Spleen (tissue), 11 donors: ENCODE measurements around the gene SH3GLB2. TPM values are rescaled to one million over a fixed set of nuclear protein-coding genes. Genes with fewer than 3 reads are reported as not detected.
A peak's percentile ranks its signal among the peaks of the same experiment; 100 is the strongest.

ENCODE experiments used
- DNase-seq: peaks from one replicate; pipeline ENCODE4 v3.0.0-alpha.2; 2020
- H3K27ac ChIP-seq, 8 donors: fragments of 200-600 bp; sonication (generic) in 7 of 8; 1 replicate in 4 of 8; 2 replicates in 4 of 8; pipeline versions ENCODE4 v1.5.0 to v1.8.0; 2016 to 2021; ENCODE audit warnings: inconsistent platforms in 4 of 8, mild to moderate bottlenecking in 4 of 8, moderate library complexity in 1 of 8
- H3K27me3 ChIP-seq, 7 donors: fragments of 200-600 bp; sonication (generic) in 6 of 7; replicated peaks in 1 of 7; 1 replicate in 4 of 7; 2 replicates in 3 of 7; pipeline versions ENCODE4 v1.5.0 to v1.8.0; 2016 to 2021; ENCODE audit warnings: inconsistent platforms in 3 of 7, mild to moderate bottlenecking in 1 of 7
- H3K36me3 ChIP-seq, 6 donors: fragments of 200-600 bp; sonication (generic) in 5 of 6; 1 replicate in 4 of 6; 2 replicates in 2 of 6; pipeline versions ENCODE4 v1.5.0 to v1.8.0; 2016 to 2021; ENCODE audit warnings: inconsistent platforms in 2 of 6
- H3K4me1 ChIP-seq, 6 donors: fragments of 200-600 bp; sonication (generic) in 5 of 6; 1 replicate in 3 of 6; 2 replicates in 3 of 6; pipeline versions ENCODE4 v1.5.0 to v1.8.0; 2016 to 2021; ENCODE audit warnings: inconsistent platforms in 3 of 6
- H3K4me3 ChIP-seq, 8 donors: fragments of 200-600 bp; sonication (generic) in 7 of 8; 1 replicate in 4 of 8; 2 replicates in 4 of 8; pipeline versions ENCODE4 v1.5.0 to v1.8.0; 2016 to 2021; ENCODE audit warnings: inconsistent platforms in 4 of 8, mild to moderate bottlenecking in 4 of 8, moderate library complexity in 2 of 8
- H3K9me3 ChIP-seq, 8 donors: fragments of 200-600 bp; sonication (generic) in 7 of 8; 1 replicate in 4 of 8; 2 replicates in 4 of 8; pipeline versions ENCODE4 v1.5.0 to v1.8.0; 2016 to 2021; ENCODE audit warnings: inconsistent platforms in 4 of 8
- CTCF ChIP-seq, 11 experiments: fragments of 200-600 bp in 7 of 11; fragments of 450-650 bp in 4 of 11; sonication (generic) in 4 of 11; IDR thresholded peaks in 8 of 11; conservative IDR thresholded peaks in 3 of 11; 1 replicate in 7 of 11; 2 replicates in 4 of 11; pipeline versions ENCODE4 v1.4.0 to v1.8.0; 2016 to 2021; ENCODE audit warnings: antibody characterized with exemption in 11 of 11, inconsistent platforms in 4 of 11, mild to moderate bottlenecking in 1 of 11
- POLR2A ChIP-seq, 3 donors: fragments of 450-650 bp; IDR thresholded peaks; one replicate each; pipeline ENCODE4 v1.5.1; 2017; ENCODE audit warnings: antibody characterized with exemption in 3 of 3, mild to moderate bottlenecking in 1 of 3
- POLR2AphosphoS5 ChIP-seq, 3 donors: sonication (generic); formaldehyde crosslinking; IDR thresholded peaks; one replicate each; pipeline ENCODE4 v1.5.1; 2017; ENCODE audit warnings: antibody characterized with exemption in 3 of 3
- WGBS, 5 donors: extraction: QIAGEN DNeasy Blood & Tissue Kit in 3 of 5; methylation state at CpG; one replicate each; pipeline versions ENCODE4 v1.1.5 to v1.1.7; 2013 to 2018; 5-methylcytosine and 5-hydroxymethylcytosine counted together
- intact Hi-C: fragments of 100-400 bp; cut with DNase I; formaldehyde crosslinking; loops from one replicate; pipeline ENCODE4 v1.15.0; 2023; ENCODE audit warnings: low total_unique reads
- polyA plus RNA-seq, 3 donors: library from polyadenylated mRNA; stranded (reverse); fragments of 200-250 nt; gene quantifications; one replicate each; pipeline ENCODE4 v1.2.1, GENCODE V29; 2013
- total RNA-seq, 7 donors: library from RNA; depleted of rRNA in 3 of 7; stranded (reverse); fragments of >200 nt in 3 of 7; fragmentation: NEBNext Ultra II Directional in 4 of 7; extraction: Animal tissue kit (Norgen Biotek cat#: 25700) in 4 of 7; gene quantifications; one replicate each; pipeline versions ENCODE4 v1.1.0 to v1.2.1, GENCODE V29; 2016 to 2021
- donor health status: healthy with polysubstance abuse.
- donor health status: DM: no; HTN: no; CAD: no; lungs with moderate emphysema.
- donor health status: DM: no; HTN: no; CAD: no.
- donor health status: Bipolar disorder and iron deficiency.
- donor health status: healthy.
- donor health status: DM: no; HTN: no; CAD: no.
- donor health status: DM: yes; HTN: yes; CAD: no.

The SH3GLB2 gene
- total and polyA plus RNA-seq, 10 donors = 53.3 to 109 (median 76.5) TPM

GRCh38 chr9:129032541-129033159, 4.5 kb upstream of the SH3GLB2 start:
- Histone ChIP-seq H3K9me3 (no peaks in the 10 kb centered on the region), H3K27ac (no peak overlapping the region), H3K4me1 (peaks cover 6 to 33% (median 27%) of the 10 kb centered on the region in 6 donors), H3K36me3 (no peaks in the 10 kb centered on the region), H3K27me3 (no peaks in the 10 kb centered on the region), H3K4me3 (no peak overlapping the region)
- no peak for DNase-seq
- TF ChIP-seq CTCF (IDR thresholded peaks at IDR 0.05 in 8 of 11, conservative IDR thresholded peaks at IDR 0.05 in 3 of 11) (no peak), POLR2AphosphoS5 (IDR thresholded peaks at IDR 0.05) (no peak), POLR2A (IDR thresholded peaks at IDR 0.05) (no peak)
- WGBS, 5 donors = 83 to 95% (median 87%) methylated on average over 10 to 12 of the region's 12 CpGs
- intact Hi-C loops = no loop called here

GRCh38 chr9:129031514-129031913, 3.4 kb upstream of the SH3GLB2 start:
- Histone ChIP-seq H3K4me3 (no peak overlapping the region), H3K27ac (no peak overlapping the region), H3K4me1 (peaks cover 11 to 35% (median 30%) of the 10 kb centered on the region in 6 donors), H3K36me3 (no peaks in the 10 kb centered on the region), H3K27me3 (no peaks in the 10 kb centered on the region), H3K9me3 (no peaks in the 10 kb centered on the region)
- TF ChIP-seq CTCF (IDR thresholded peaks at IDR 0.05 in 8 of 11, conservative IDR thresholded peaks at IDR 0.05 in 3 of 11) (no peak), POLR2A (IDR thresholded peaks at IDR 0.05) (no peak), POLR2AphosphoS5 (IDR thresholded peaks at IDR 0.05) (no peak)
- intact Hi-C loops = no loop called here
- DNase-seq = no peak
- 68 to 86% (median 78%) methylated on average over 4 of the region's 4 CpGs for WGBS, 5 donors

- H3K9me3 ChIP-seq = no peaks in the 10 kb centered on the region
- TF ChIP-seq POLR2AphosphoS5 (IDR thresholded peaks at IDR 0.05) (no peak), CTCF (IDR thresholded peaks at IDR 0.05 in 8 of 11, conservative IDR thresholded peaks at IDR 0.05 in 3 of 11) (no peak), POLR2A (IDR thresholded peaks at IDR 0.05) (no peak)
- no peak for DNase-seq
- no peak overlapping the region for H3K4me3 ChIP-seq
- intact Hi-C loops = no loop called here
- no peaks in the 10 kb centered on the region for H3K36me3 ChIP-seq
- no peaks in the 10 kb centered on the region for H3K27me3 ChIP-seq
- peaks cover 12 to 39% (median 32%) of the 10 kb centered on the region in 6 donors for H3K4me1 ChIP-seq
- H3K27ac ChIP-seq = no peak overlapping the region
Observed at GRCh38 chr9:129030191-129030590, 2.1 kb upstream of the SH3GLB2 start.

GRCh38 chr9:129027685-129028191, 393 bp downstream of the SH3GLB2 start:
- intact Hi-C loops = no loop called here
- Histone ChIP-seq H3K27ac (peak overlapping the region in 7 of 8 donors; percentile 51 to 87 (median 72)), H3K36me3 (no peaks in the 10 kb centered on the region), H3K4me3 (peak overlapping the region; percentile 66 to 90 (median 76)), H3K4me1 (peaks cover 12 to 59% (median 42%) of the 10 kb centered on the region in 6 donors), H3K27me3 (no peaks in the 10 kb centered on the region), H3K9me3 (no peaks in the 10 kb centered on the region)
- WGBS, 5 donors = 2 to 7% (median 5%) methylated on average over 8 to 47 of the region's 47 CpGs
- TF ChIP-seq CTCF (IDR thresholded peaks at IDR 0.05 in 8 of 11, conservative IDR thresholded peaks at IDR 0.05 in 3 of 11) (no peak), POLR2AphosphoS5 (IDR thresholded peaks at IDR 0.05) (peak in 1 of 3 donors; percentile 10), POLR2A (IDR thresholded peaks at IDR 0.05) (no peak)
- DNase-seq = peak; percentile 96
